RWPE1 (cell line): ENCODE results near the gene GLI3.

ENCODE experiments used
- CTCF ChIA-PET: fragments of 350-600 bp; sonication (Branson Sonifier 250); formaldehyde crosslinking; extraction: SDS; loops from one replicate; lab custom pipeline; 2021; lab: Yijun Ruan, JAX
- POLR2A ChIA-PET: fragments of 400-600 bp; formaldehyde crosslinking; extraction: SDS; loops from one replicate; lab custom pipeline; 2020; ENCODE audit warnings: antibody characterized with exemption; ENCODE audit not compliant: low non-redundant PET; lab: Yijun Ruan, JAX
- DNase-seq: peaks from one replicate; pipeline ENCODE4 v3.0.0; 2012; ENCODE audit warnings: low spot score
- H3K27ac ChIP-seq: fragments of 450-650 bp; 2 replicates; pipeline ENCODE4 v1.5.1; 2017
- TF ChIP-seq, protein P1 (sequence below): fragments of 450-650 bp; conservative IDR thresholded peaks from 2 replicates; pipeline ENCODE4 v1.5.1; 2017; ENCODE audit warnings: low read depth, mild to moderate bottlenecking

Gene GLI3

DNA sequence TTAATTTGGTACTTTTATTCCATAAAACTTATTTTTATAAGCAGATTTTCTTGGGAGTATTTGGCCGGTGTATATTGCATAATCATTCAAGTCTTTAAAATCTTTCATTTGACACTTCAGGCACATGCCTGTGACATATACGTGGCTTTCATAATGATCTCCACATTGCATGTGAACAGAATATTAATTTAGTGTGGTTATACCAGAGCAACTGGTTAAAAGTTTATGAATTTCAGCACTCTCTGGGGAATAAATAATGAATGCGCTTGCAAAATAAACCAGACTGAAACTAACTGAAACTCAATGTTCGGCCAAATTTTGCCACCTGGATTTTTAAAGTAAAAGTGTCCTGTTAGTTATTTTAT is 242.3 kb downstream of the GLI3 start:
- ChIA-PET CTCF (no interaction called here), POLR2A (no interaction called here)
- TF ChIP-seq, protein P1, sequence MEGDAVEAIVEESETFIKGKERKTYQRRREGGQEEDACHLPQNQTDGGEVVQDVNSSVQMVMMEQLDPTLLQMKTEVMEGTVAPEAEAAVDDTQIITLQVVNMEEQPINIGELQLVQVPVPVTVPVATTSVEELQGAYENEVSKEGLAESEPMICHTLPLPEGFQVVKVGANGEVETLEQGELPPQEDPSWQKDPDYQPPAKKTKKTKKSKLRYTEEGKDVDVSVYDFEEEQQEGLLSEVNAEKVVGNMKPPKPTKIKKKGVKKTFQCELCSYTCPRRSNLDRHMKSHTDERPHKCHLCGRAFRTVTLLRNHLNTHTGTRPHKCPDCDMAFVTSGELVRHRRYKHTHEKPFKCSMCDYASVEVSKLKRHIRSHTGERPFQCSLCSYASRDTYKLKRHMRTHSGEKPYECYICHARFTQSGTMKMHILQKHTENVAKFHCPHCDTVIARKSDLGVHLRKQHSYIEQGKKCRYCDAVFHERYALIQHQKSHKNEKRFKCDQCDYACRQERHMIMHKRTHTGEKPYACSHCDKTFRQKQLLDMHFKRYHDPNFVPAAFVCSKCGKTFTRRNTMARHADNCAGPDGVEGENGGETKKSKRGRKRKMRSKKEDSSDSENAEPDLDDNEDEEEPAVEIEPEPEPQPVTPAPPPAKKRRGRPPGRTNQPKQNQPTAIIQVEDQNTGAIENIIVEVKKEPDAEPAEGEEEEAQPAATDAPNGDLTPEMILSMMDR: no peak
- no peak overlapping the region for H3K27ac ChIP-seq
- no peak for DNase-seq

DNA sequence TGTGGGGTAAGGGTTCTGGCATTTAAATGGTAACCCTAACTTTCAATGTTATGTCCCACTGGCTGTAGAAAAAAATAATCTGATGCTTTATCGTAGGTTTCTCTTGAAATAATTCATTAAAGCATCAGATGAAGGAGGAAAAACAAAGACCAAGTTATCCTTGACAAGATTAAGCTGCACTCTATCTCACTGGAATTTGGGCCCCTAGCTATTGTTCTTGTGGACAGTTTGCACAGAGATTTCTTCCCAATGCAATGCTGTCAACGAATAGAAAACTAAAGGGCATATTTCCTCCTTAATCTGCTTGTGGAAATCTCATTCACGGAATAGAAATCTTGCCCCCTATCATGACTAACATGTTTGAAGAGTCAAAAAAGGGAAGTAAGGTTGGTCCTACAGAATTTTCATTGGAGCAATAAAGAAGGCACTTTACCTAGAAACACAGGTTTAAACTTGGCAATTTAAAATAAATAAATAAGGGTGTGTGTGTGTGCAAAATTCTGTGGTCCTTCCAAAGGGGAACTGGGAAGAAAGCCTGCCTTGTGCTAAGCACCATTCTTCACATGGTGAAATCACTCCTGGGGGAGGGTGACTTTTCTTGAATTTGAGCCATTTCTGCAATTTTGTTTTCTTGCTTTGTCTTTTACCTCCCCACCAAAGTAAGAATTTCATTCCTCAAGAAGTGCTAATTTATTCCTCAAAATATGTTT is 242.8 kb downstream of the GLI3 start:
- DNase-seq: no peak
- no peak overlapping the region for H3K27ac ChIP-seq
- ChIA-PET CTCF (interaction anchor here (0.8 kb wide), 1 partner anchor 1138 kb away, joined by 5 read pairs; no protein-coding TSS in a partner anchor), POLR2A (no interaction called here)
- TF ChIP-seq, protein P1: no peak

DNA sequence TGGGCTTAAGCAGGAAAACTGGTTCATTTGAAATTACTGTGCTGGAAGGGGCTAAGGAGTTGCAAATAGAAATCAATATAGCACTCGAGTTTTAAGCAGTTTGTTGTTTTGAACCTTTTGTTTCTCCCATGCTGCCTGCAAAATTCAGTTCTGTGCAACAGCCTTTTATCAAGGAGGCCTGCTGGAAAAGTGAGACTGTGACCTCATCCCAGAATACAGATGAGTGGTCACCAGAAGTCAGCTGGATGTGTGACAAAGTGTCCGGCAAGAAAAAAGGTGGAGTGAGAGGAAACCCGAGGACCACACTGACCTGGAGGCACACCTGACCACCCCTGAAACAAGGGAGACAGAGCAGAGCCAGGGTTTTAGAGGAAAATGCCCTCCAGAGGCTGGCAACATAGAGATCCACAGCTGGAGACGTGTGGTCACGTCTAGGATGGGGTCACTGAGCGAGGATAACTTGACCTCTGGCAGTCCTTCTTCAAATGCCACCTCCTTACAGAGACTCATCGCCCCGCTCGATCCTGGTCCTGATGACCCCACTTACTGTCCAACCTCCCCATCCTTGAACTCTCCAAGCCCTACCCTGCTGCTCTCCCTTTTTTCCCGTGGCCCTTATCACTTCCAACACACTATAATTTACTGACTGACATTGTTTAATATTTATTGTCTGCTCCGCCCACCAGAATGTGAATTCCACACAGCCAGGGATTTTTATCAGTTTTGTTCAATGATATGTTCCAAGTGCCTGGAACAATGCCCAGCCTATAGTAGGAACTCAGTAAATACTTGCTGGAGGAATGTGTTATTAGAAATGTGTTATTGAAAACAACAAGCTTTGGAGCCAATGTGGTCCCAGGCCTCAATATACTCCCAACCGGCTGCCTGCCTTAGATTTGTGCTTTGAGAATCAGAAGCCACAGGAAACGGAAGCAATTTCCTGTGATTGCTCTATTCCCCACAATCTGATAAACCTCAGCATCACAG is 243.8 kb downstream of the GLI3 start:
- TF ChIP-seq, protein P1: no peak
- ChIA-PET POLR2A (no interaction called here), CTCF (interaction anchor here (0.8 kb wide), 1 partner anchor 1137 kb away, joined by 5 read pairs; no protein-coding TSS in a partner anchor)
- H3K27ac ChIP-seq: peak overlapping the region; percentile 58
- DNase-seq: no peak

DNA sequence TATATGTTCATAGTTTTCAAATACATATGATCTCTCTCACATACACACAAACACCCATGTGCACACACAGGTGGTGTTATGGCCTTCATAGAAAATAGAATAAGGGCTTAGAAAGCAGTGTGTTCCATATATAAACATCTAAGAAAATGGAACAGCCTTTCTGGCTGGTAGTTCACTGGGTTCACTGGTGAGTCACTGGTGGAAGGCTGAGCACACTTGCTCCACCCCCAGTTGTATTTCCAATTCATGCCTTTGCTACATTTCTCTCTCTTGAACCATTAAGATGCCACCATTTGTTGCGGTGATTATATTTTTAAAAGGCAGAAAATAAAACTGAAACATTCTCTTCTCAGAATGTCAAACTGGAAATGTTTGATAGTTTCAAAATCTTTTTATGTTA is 252.1 kb downstream of the GLI3 start:
- peak; percentile 73 for DNase-seq
- CTCF ChIA-PET: interaction anchor here (0.6 to 1.4 kb wide), 3 partner anchors 40 to 79 kb away, joined by 4 to 9 read pairs (median 5); no protein-coding TSS in a partner anchor
- POLR2A ChIA-PET: no interaction called here
- no peak overlapping the region for H3K27ac ChIP-seq
- TF ChIP-seq, protein P1: no peak

DNA sequence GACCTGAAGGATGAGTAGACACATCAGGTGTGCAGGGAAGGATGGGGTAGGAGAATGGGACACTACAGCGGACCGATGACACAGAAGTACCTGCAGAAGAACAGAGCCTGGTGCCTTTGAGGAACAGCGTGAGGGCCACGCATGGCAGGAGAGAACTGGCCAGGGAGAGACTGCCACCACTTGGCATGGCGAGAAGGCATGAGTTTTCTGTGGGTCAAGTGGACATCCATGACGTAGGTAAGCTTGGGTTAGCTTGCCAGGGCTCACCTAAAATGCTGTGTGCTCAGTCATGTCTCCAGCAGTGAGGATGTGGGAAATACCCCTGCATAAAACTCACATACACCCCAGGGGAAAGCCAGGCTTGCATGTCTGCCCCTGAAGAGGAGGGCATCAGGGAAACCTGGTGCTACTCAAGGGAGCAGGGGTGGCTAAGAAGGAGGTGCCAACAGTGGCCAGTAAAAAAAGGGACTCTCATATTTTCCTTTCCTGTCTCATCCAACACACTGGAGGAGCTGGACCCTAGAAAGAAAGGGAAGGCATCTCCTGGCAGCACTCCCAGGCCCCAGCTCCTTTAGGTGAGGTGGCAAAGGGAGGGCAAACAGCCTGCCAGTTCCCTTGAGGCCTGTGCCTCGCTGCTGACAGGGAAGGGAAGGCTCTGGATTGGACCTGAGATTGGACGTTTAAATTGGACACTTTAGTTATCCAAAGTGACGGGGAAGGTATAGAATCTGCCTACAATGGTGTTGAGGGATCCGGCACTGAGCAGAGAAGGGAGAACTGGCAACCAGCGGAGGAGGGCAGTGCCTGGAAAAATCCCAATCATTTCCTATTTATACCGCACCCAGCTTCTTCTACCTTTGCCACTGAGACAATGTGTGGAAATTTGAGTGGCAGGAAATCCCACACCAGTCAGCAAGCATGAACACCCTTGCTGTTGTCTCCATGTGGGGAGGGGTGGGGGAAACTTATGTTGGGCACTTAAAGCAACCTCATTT is 255.7 kb downstream of the GLI3 start:
- ChIA-PET CTCF (interaction anchor here (0.5 to 1.1 kb wide), 6 partner anchors 10 to 860 kb away, joined by 3 read pairs; no protein-coding TSS in a partner anchor), POLR2A (no interaction called here)
- no peak for DNase-seq
- TF ChIP-seq, protein P1: no peak
- H3K27ac ChIP-seq: peak overlapping the region; percentile 54
